ENCODE data around the gene PLPPR4. TPM values are rescaled to one million over a fixed set of nuclear protein-coding genes. Genes with fewer than 3 reads are reported as not detected.
"Not testable (repeated sequence)": the region's sequence is repeated elsewhere in the genome, so short reads cannot be mapped to it uniquely, and the experiment has no call there.

PLPPR4 gene
- total RNA-seq, 4 donors from 2014 or later, result 0.63 to 1.2 (median 0.79) TPM

DNA sequence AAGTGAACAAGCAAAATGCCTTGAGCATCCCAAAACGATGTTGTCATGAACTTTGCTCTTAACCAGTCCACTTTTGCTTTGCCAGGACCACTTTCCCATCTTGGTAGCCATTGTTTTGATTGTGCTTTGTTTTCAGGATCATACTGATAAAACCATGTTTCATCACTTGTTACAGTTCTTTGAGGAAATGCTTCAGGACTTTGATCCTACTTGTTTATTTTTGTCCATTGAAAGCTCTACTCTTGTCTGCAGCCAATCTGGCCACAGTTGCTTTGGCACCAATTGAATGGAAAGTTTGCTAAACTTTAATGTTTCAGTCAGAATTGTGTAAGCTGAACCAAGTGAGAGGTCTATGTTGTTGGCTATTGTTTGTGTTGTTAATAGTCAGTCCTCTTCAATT, 12.8 kb downstream of the PLPPR4 start:
- no peak overlapping the region for H3K27ac ChIP-seq
- H3K9me3 ChIP-seq, result no peaks in the 10 kb centered on the region
- no peaks in the 10 kb centered on the region for H3K27me3 ChIP-seq
- WGBS, 2 donors, result 54 to 55% methylated on average over 1 of the region's 1 CpG
- intact Hi-C loops (cut with DNase I), result no loop called here
- no peak for DNase-seq
- no peaks in the 10 kb centered on the region for H3K4me1 ChIP-seq
- H3K4me3 ChIP-seq (replicated peaks in 1 of 3), result no peak overlapping the region
- H3K36me3 ChIP-seq, result no peaks in the 10 kb centered on the region
- no peak for TF ChIP-seq POLR2A (IDR thresholded peaks at IDR 0.05)

DNA sequence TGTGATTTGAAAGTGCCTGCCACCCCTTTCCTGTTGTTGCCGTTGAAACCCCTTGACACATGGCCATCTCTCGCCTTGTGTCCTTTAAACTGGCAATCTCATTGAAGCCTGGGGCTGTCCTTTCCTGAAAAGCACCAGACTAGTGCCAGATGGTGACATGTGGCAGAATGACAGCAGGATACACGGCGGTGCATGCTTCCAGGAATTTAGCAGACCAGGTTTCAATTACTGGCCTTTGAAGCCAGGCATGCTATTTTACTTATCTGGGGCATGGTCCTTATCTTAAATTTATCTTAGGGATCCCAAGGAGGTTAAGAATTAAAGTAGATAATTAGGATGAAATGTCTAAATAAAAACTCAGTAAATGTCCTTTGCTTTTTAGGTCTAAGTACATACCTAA, 15.2 kb downstream of the PLPPR4 start:
- Histone ChIP-seq H3K4me3 (replicated peaks in 1 of 3) (no peak overlapping the region), H3K27ac (no peak overlapping the region), H3K27me3 (no peaks in the 10 kb centered on the region), H3K36me3 (no peaks in the 10 kb centered on the region), H3K4me1 (no peaks in the 10 kb centered on the region), H3K9me3 (no peaks in the 10 kb centered on the region)
- no peak for DNase-seq
- 33 to 48% methylated on average over 4 of the region's 4 CpGs for WGBS, 2 donors
- no peak for TF ChIP-seq POLR2A (IDR thresholded peaks at IDR 0.05)
- TF ChIP-seq, protein P1, sequence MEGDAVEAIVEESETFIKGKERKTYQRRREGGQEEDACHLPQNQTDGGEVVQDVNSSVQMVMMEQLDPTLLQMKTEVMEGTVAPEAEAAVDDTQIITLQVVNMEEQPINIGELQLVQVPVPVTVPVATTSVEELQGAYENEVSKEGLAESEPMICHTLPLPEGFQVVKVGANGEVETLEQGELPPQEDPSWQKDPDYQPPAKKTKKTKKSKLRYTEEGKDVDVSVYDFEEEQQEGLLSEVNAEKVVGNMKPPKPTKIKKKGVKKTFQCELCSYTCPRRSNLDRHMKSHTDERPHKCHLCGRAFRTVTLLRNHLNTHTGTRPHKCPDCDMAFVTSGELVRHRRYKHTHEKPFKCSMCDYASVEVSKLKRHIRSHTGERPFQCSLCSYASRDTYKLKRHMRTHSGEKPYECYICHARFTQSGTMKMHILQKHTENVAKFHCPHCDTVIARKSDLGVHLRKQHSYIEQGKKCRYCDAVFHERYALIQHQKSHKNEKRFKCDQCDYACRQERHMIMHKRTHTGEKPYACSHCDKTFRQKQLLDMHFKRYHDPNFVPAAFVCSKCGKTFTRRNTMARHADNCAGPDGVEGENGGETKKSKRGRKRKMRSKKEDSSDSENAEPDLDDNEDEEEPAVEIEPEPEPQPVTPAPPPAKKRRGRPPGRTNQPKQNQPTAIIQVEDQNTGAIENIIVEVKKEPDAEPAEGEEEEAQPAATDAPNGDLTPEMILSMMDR (IDR thresholded peaks at IDR 0.05), result no peak
- intact Hi-C loops (cut with DNase I), result no loop called here

DNA sequence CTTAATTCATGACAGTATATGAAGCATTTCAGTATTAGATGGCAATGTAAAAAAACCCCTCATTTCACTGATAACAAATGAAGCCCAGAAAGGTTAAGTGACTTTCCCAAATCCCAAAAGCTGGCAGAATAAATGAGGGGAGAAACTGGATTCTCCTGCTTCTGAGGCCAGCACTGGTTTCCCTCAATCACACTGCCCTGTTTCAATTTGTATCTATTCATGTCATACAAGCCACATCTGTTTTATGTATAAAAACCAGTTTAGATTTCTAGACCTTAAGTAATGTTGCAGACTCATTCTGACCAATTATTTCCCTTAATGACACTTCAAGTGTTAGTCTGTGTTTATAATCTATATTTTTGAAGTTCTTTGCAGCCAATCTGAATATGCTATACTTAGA, 16.8 kb downstream of the PLPPR4 start:
- no peaks in the 10 kb centered on the region for H3K4me1 ChIP-seq
- no peaks in the 10 kb centered on the region for H3K27me3 ChIP-seq
- no peaks in the 10 kb centered on the region for H3K36me3 ChIP-seq
- DNase-seq, result no peak
- H3K4me3 ChIP-seq (replicated peaks in 1 of 3), result no peak overlapping the region
- H3K9me3 ChIP-seq, result no peaks in the 10 kb centered on the region
- intact Hi-C loops (cut with DNase I), result no loop called here
- no peak for TF ChIP-seq POLR2A (IDR thresholded peaks at IDR 0.05)
- TF ChIP-seq, protein P1 (IDR thresholded peaks at IDR 0.05), result no peak
- H3K27ac ChIP-seq, result no peak overlapping the region

DNA sequence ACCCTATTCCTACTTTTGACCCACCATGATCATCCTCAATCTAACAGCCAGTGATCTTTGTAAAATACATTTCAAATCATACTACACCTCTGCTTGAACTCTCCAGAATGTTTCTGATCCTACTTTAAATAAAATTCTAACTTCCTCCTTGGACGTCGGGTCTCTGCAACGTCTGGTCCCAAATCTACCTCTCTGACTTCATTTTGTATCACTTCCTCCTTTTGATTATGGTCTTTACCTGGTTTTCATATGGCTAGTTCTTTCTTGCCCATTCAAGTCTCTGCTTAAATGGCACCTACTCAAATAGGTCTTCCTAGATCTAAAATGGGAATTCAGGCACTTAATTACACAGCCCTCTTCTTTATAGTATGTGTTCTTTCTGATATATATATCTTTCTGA, 18.2 kb downstream of the PLPPR4 start:
- intact Hi-C loops (cut with DNase I), result no loop called here
- H3K27ac ChIP-seq, result no peak overlapping the region
- no peak for TF ChIP-seq POLR2A (IDR thresholded peaks at IDR 0.05)
- TF ChIP-seq, protein P1 (IDR thresholded peaks at IDR 0.05), result no peak
- H3K4me3 ChIP-seq (replicated peaks in 1 of 3), result no peak overlapping the region
- H3K4me1 ChIP-seq, result no peaks in the 10 kb centered on the region
- no peaks in the 10 kb centered on the region for H3K27me3 ChIP-seq
- H3K9me3 ChIP-seq, result no peaks in the 10 kb centered on the region
- H3K36me3 ChIP-seq, result no peaks in the 10 kb centered on the region
- WGBS, 2 donors, result 55 to 56% methylated on average over 3 of the region's 3 CpGs
- no peak for DNase-seq

DNA sequence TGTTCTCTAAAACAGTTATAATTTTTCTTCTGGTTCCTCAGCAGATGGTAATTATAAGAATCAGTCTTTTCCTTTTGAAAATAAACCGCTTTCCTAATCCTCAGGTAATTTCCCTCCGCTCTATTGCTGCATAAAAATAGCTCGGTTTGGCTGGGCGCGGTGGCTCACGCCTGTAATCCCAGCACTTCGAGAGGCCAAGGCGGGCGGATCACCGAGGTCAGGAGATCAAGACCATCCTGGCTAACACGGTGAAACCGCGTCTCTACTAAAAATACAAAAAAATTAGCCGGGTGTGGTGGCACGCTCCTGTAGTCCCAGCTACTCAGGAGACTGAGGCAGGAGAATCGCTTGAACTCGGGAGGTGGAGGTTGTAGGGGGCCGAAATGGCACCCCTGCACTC, 19.2 kb downstream of the PLPPR4 start:
- intact Hi-C loops (cut with DNase I); H3K4me3 ChIP-seq (replicated peaks in 1 of 3); H3K9me3 ChIP-seq; H3K27ac ChIP-seq; H3K36me3 ChIP-seq; DNase-seq; H3K27me3 ChIP-seq; H3K4me1 ChIP-seq: not testable (repeated sequence)
- 93% methylated on average over 18 of the region's 18 CpGs for WGBS, 2 donors

DNA sequence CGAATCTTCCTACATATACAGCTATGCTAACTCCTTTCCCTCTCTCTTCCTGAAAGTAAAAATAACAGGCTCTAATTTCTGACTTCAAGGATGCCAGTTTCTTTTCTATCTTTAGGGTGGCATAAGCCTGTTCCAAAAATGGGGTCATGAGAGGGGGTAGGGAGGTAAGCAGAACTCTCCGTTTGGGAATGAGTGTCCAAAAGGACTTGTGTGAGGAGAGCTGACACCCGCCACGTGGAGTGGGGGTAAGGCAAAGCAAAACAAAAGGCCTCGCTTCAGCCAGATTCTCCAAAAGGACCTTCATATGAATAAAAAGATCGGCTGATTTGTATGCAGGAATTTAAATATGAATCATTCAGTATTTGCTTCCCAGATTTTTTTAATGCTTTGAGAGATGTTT, 28.6 kb downstream of the PLPPR4 start:
- TF ChIP-seq, protein P1 (IDR thresholded peaks at IDR 0.05), result no peak
- no peak overlapping the region for H3K4me3 ChIP-seq (replicated peaks in 1 of 3)
- H3K4me1 ChIP-seq, result no peaks in the 10 kb centered on the region
- no peak overlapping the region for H3K27ac ChIP-seq
- no peak for DNase-seq
- no peaks in the 10 kb centered on the region for H3K27me3 ChIP-seq
- intact Hi-C loops (cut with DNase I), result no loop called here
- WGBS, 2 donors, result 65 to 69% methylated on average over 6 of the region's 6 CpGs
- H3K36me3 ChIP-seq, result no peaks in the 10 kb centered on the region
- no peaks in the 10 kb centered on the region for H3K9me3 ChIP-seq

All from thyroid gland (tissue), 4 donors.